Measurements from ENCODE around the gene EHBP1.

The EHBP1 gene

DNA sequence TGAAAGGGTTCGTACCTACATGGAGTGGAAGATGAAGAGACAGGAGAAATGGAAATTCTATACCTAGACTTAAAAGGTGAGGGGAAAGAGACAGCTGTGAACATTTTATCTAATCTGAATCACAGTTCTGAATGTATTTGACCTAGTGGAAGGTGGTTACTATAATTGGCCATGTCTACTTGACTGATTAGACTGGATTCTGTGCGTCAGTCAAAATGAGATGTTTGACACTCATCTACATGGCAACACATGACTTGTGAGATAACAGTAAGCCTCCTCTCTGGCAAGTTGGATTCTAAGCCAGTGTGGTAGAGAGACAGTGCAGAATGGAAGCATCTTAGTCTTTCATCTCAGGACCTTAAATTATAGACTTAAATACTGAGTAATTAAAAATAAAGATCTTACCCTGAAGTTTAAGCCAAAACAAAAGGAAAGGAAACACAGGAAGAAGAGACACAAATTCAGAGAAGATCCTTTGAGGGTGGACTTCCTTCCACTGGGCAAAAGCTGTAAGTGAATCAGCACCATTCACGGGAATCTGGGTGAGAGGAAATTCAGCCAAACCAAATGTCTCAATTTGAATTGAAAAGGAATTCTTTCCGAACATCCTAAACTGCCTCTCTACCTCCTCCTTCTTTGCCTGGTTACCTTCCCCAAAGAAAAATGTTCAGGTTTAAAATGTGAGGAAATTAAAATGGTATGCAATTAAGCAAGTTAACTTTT lies 121.6 kb downstream of the EHBP1 start:
- H4K20me1 ChIP-seq, result no peaks in the 10 kb centered on the region
- H3K36me3 ChIP-seq, result peaks cover 12 to 35% (median 26%) of the 10 kb centered on the region in 11 experiments; a peak in 20 of 22 replicates
- H3K9me3 ChIP-seq (replicated peaks in 1 of 11), result peaks cover 0 to 4% (median 0%) of the 10 kb centered on the region in 11 experiments; a peak in 3 of 22 replicates
- H3K4me2 ChIP-seq, result no peak overlapping the region
- H3K4me1 ChIP-seq, result no peaks in the 10 kb centered on the region
- no peak overlapping the region for H3K27ac ChIP-seq
- no peak for TF ChIP-seq Cebpa-rat (IDR thresholded peaks at IDR 0.05)
- H3K27me3 ChIP-seq, result no peaks in the 10 kb centered on the region
- no peak overlapping the region for H3K4me3 ChIP-seq
- no peak overlapping the region for H3K9ac ChIP-seq

DNA sequence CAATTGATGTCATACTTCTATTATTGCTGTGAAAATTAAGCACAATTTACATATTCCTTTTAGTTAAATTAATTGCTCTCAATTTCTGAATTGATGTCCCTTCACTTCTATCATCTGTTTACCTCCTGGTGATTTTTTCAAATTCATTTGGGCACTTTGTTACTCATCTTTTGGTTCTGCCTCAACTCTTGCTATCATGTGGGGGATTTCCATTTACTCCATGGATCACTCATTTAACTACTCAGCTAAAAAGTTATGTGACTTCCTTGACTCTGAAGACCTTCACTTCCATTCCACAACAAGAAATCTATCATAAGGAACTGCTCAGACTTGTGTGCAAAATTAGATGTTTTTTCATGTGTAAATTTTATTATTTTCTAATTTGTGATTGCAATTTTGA lies 126.2 kb downstream of the EHBP1 start:
- H3K27me3 ChIP-seq, result no peaks in the 10 kb centered on the region
- no peak overlapping the region for H3K4me2 ChIP-seq
- peaks cover 23 to 35% (median 26%) of the 10 kb centered on the region in 11 experiments for H3K9me3 ChIP-seq (replicated peaks in 1 of 11)
- H3K4me3 ChIP-seq, result no peak overlapping the region
- H3K9ac ChIP-seq, result no peak overlapping the region
- H3K36me3 ChIP-seq, result peaks cover 25 to 57% (median 42%) of the 10 kb centered on the region in 11 experiments
- TF ChIP-seq Cebpa-rat (IDR thresholded peaks at IDR 0.05), result no peak
- H4K20me1 ChIP-seq, result no peaks in the 10 kb centered on the region
- no peaks in the 10 kb centered on the region for H3K4me1 ChIP-seq
- no peak overlapping the region for H3K27ac ChIP-seq

DNA sequence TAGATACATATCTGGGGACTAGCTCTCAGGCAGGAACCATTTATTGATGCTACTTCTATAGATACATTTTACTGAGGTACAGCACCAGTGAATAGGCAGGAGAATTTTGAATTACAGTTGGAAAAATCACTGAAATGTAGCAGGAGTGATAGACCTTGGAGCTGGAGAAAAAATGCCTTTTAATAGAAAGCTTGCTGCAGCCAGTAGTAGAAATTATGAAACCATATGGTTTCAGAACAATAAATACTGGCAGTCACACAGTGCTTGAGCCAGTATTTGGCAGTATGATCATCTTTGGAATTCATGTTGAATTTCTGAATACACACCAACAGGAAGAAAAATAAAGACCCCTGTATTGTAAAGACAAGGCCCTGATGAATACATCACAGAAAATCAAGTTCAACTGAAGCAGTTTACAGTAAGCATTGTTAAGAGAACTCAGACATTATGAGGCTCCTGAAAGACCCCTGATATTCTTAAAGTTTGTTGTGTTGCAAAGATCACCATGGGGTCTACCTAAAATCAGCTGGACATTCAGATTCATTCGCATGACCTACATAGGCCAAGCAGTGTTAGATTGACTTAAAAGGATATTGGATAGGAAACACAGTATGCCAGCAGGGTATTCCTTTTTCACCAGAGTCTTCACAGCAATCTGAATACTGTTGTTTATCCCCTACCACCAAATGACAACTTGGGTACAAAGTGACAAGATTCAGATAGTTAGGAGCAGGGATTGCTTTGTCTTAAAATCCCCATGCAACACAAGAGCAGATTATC lies 139.0 kb downstream of the EHBP1 start:
- Histone ChIP-seq H3K4me2 (no peak overlapping the region), H4K20me1 (no peaks in the 10 kb centered on the region), H3K9ac (no peak overlapping the region), H3K9me3 (replicated peaks in 1 of 11) (peaks cover 0 to 11% (median 0%) of the 10 kb centered on the region in 11 experiments; a peak in 3 of 22 replicates), H3K4me1 (no peaks in the 10 kb centered on the region), H3K27me3 (no peaks in the 10 kb centered on the region), H3K27ac (no peak overlapping the region), H3K36me3 (peaks cover 0 to 4% (median 0%) of the 10 kb centered on the region in 11 experiments; a peak in 2 of 22 replicates), H3K4me3 (no peak overlapping the region)
- no peak for TF ChIP-seq Cebpa-rat (IDR thresholded peaks at IDR 0.05)

DNA sequence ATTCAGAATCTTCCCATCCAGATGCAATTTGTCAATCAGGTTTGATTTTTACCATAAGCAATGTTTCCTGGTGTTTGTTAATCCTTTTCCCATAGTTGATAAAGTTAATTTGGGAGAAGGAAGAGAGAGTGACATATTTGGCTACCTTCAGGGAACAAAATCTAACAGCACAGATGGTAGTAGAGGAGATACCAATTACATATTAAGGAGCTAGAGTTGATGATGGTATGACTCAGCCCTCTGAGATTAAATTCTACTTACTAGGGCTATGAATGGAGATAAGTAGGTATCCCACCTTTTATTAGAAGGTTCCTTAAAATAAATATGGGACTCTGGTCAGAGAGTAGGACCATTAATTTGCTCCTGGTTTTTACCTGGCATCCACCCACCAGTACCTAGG lies 139.7 kb downstream of the EHBP1 start:
- Histone ChIP-seq H3K4me3 (no peak overlapping the region), H3K9me3 (replicated peaks in 1 of 11) (peaks cover 0 to 11% (median 0%) of the 10 kb centered on the region in 11 experiments; a peak in 3 of 22 replicates), H3K27ac (no peak overlapping the region), H3K27me3 (no peaks in the 10 kb centered on the region), H3K4me1 (no peaks in the 10 kb centered on the region), H4K20me1 (no peaks in the 10 kb centered on the region), H3K36me3 (peaks cover 0 to 4% (median 0%) of the 10 kb centered on the region in 11 experiments; a peak in 2 of 22 replicates), H3K9ac (no peak overlapping the region), H3K4me2 (no peak overlapping the region)
- TF ChIP-seq Cebpa-rat (IDR thresholded peaks at IDR 0.05), result no peak

DNA sequence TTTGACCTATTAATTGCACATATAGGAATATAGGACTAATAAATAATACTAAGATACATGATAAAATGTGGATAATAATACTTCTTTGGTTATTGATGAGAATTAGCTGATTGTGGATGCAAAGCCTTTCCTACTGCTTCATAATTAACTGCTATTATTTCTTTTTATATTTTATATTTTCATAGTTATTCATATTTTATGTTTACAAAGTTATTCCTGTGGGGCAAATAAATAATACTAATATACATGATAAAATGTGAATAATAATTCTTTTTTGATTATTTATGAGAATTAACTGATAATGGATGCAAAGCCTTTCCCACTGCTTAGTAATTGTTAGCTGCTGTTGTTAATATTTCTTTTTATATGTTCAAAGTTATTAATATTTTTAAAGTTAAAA lies 146.7 kb downstream of the EHBP1 start:
- no peaks in the 10 kb centered on the region for H4K20me1 ChIP-seq
- H3K4me1 ChIP-seq, result no peaks in the 10 kb centered on the region
- no peak overlapping the region for H3K4me3 ChIP-seq
- H3K36me3 ChIP-seq, result peaks cover 17 to 36% (median 24%) of the 10 kb centered on the region in 11 experiments; a peak in 18 of 22 replicates
- TF ChIP-seq Cebpa-rat (IDR thresholded peaks at IDR 0.05), result no peak
- no peak overlapping the region for H3K9ac ChIP-seq
- peaks cover 9 to 34% (median 23%) of the 10 kb centered on the region in 11 experiments; a peak in 18 of 22 replicates for H3K9me3 ChIP-seq (replicated peaks in 1 of 11)
- no peaks in the 10 kb centered on the region; a peak in 1 of 22 replicates for H3K27me3 ChIP-seq
- no peak overlapping the region for H3K4me2 ChIP-seq
- H3K27ac ChIP-seq, result no peak overlapping the region

DNA sequence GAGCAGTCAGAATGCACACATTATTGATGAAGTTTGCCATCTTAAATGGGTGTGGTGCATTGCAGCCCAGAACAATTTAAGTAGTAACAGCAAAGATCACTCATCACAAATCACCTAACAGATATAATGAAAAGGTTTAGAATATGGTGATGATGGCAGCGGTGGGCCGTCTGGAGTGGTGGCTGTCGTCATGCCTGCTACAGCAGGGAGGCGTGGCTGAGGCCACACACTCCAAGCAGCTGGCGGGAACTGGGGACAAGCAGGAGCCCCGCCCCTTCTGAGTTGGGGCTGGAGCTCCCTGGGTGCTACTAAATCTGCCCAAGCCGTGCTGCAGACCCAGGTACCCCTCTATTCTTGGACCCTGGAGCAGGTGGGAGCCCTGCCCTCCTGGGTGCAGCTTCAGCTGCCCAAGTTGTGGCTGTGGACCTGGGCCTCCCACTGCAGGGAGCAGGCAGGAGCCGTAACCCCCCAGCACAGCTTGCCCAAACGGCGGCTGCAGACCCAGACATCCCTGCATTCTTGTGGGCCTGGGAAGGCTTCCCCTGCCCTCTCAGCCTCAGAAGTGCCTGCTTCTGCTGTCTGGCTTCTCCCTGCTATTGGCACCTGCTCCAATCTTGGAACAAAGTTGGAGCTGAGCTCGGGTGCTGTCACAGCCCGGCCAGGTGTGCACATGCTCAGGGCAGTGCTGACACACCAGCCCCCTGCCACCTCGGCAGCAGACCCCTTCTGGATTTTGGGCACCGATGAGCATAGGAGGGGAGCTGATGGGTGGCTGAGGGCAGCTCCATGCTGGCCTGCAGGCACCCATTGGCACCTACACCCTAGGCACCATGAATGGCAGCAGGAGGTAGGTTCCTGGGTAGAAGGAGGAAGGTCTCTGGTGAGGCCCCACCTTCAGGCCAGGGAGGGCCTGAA lies 149.3 kb downstream of the EHBP1 start:
- Histone ChIP-seq H3K9me3 (replicated peaks in 1 of 11) (peaks cover 9 to 34% (median 23%) of the 10 kb centered on the region in 11 experiments; a peak in 18 of 22 replicates), H3K9ac (no peak overlapping the region), H3K4me2 (no peak overlapping the region), H3K4me1 (no peaks in the 10 kb centered on the region), H4K20me1 (no peaks in the 10 kb centered on the region), H3K36me3 (peaks cover 17 to 36% (median 24%) of the 10 kb centered on the region in 11 experiments; a peak in 18 of 22 replicates), H3K27me3 (no peaks in the 10 kb centered on the region; a peak in 1 of 22 replicates), H3K27ac (no peak overlapping the region), H3K4me3 (no peak overlapping the region)
- TF ChIP-seq Cebpa-rat (IDR thresholded peaks at IDR 0.05), result no peak

DNA sequence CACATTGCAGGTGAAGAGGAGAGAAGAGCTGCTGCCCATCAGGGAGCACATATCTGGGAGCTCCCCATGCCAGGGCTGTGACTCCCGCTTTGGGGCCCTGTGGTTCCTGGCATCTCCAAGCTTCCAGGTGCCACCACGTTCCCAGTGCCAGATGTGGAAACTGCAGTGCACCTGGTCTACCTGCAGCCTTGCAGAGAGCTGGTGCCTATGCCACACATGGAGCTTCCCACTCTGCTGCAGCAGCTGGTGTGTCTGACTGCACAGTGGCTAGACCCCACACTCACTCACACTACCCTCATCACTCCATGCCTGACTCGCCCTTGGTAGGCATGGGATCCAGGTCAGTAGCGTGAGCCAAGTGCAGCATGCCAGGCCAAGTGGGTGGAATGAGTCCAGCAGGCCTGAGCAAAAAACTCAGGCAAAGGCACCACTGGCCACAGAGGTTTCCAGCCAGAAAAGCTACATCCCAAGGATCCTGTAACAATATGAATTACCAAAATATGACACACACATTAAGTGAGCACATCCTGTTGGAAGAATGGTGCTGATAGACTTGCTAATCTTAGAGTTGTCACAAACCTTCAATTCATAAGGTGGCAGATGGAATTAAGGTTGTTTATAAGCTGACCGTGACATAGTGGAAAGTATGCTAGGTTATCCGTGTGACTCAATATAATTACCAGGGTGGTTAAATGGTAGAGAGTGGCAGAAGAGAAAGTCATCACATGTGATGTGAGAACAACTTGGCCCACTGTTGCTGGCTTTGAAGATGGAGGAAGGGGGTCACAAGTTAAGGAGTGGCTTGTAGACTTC lies 150.9 kb downstream of the EHBP1 start:
- Histone ChIP-seq H3K9ac (no peak overlapping the region), H3K27ac (no peak overlapping the region), H3K9me3 (replicated peaks in 1 of 11) (peaks cover 9 to 34% (median 23%) of the 10 kb centered on the region in 11 experiments; a peak in 18 of 22 replicates), H3K4me3 (no peak overlapping the region), H3K4me2 (no peak overlapping the region), H3K36me3 (peaks cover 17 to 36% (median 24%) of the 10 kb centered on the region in 11 experiments; a peak in 18 of 22 replicates), H3K4me1 (no peaks in the 10 kb centered on the region), H4K20me1 (no peaks in the 10 kb centered on the region), H3K27me3 (no peaks in the 10 kb centered on the region; a peak in 1 of 22 replicates)
- TF ChIP-seq Cebpa-rat (IDR thresholded peaks at IDR 0.05), result no peak
